HG03175 (cell line): ENCODE measurements around the gene CRACDL.
"Not testable (repeated sequence)": the region's sequence is repeated elsewhere in the genome, so short reads cannot be mapped to it uniquely, and the experiment has no call there.

ENCODE experiments used
- ATAC-seq: cut with Tn5 transposase; IDR thresholded peaks from one replicate; pipeline ENCODE4 v1.9.1; 2021; ENCODE audit warnings: mild to moderate bottlenecking, moderate library complexity; ENCODE audit not compliant: unreplicated experiment

Gene CRACDL

GRCh38 chr2:98891591-98891990, 44.4 kb downstream of the CRACDL start:
- no peak for ATAC-seq

- ATAC-seq = no peak
Measured at GRCh38 chr2:98886066-98886554, 49.9 kb downstream of the CRACDL start.

GRCh38 chr2:98884658-98885057, 51.4 kb downstream of the CRACDL start:
- no peak for ATAC-seq

- ATAC-seq = no peak
Measured at GRCh38 chr2:98883780-98884211, 52.2 kb downstream of the CRACDL start.

- no peak for ATAC-seq
Measured at GRCh38 chr2:98882971-98883779, 52.9 kb downstream of the CRACDL start.

GRCh38 chr2:98882368-98882767, 53.7 kb downstream of the CRACDL start:
- no peak for ATAC-seq

GRCh38 chr2:98881153-98881650, 54.8 kb downstream of the CRACDL start:
- ATAC-seq = no peak

- ATAC-seq = no peak
Measured at GRCh38 chr2:98880266-98881152, 55.5 kb downstream of the CRACDL start.

GRCh38 chr2:98877658-98878057, 58.4 kb downstream of the CRACDL start:
- ATAC-seq = not testable (repeated sequence)

GRCh38 chr2:98876741-98877140, 59.3 kb downstream of the CRACDL start:
- ATAC-seq = no peak

GRCh38 chr2:98875746-98876145, 60.3 kb downstream of the CRACDL start:
- no peak for ATAC-seq

- ATAC-seq = no peak
Measured at GRCh38 chr2:98875081-98875728, 60.8 kb downstream of the CRACDL start.

- ATAC-seq = no peak
Measured at GRCh38 chr2:98874186-98874689, 61.8 kb downstream of the CRACDL start.

GRCh38 chr2:98872526-98872925, 63.5 kb downstream of the CRACDL start:
- no peak for ATAC-seq

- ATAC-seq = no peak
Measured at GRCh38 chr2:98871506-98871905, 64.5 kb downstream of the CRACDL start.

- ATAC-seq = no peak
Measured at GRCh38 chr2:98870516-98871158, 65.4 kb downstream of the CRACDL start.

- no peak for ATAC-seq
Measured at GRCh38 chr2:98869870-98870269, 66.2 kb downstream of the CRACDL start.

GRCh38 chr2:98869272-98869641, 66.8 kb downstream of the CRACDL start:
- ATAC-seq = no peak

- no peak for ATAC-seq
Measured at GRCh38 chr2:98868548-98869271, 67.3 kb downstream of the CRACDL start.
